Measurements from ENCODE around the gene GPC5.
"Not testable (repeated sequence)": the region's sequence is repeated elsewhere in the genome, so short reads cannot be mapped to it uniquely, and the experiment has no call there.

Gene GPC5

GRCh38 chr13:92886535-92887077 lies 1488.2 kb downstream of the GPC5 start:
- DNase-seq (ENCODE audit: low read depth): no peak

- no peak for DNase-seq (ENCODE audit: low read depth)
These were observed 1496.0 kb downstream of the GPC5 start for GRCh38 chr13:92894447-92894846.

- no peak for DNase-seq (ENCODE audit: low read depth)
These were observed 1498.4 kb downstream of the GPC5 start for GRCh38 chr13:92896842-92897241.

GRCh38 chr13:92898946-92899345 lies 1500.5 kb downstream of the GPC5 start:
- not testable (repeated sequence) for DNase-seq (ENCODE audit: low read depth)

- no peak for DNase-seq (ENCODE audit: low read depth)
These were observed 1502.0 kb downstream of the GPC5 start for GRCh38 chr13:92900446-92900845.

- DNase-seq (ENCODE audit: low read depth): no peak
These were observed 1503.3 kb downstream of the GPC5 start for GRCh38 chr13:92901739-92902138.

- DNase-seq (ENCODE audit: low read depth): no peak
These were observed 1514.2 kb downstream of the GPC5 start for GRCh38 chr13:92912629-92913028.

- DNase-seq (ENCODE audit: low read depth): no peak
These were observed 1515.4 kb downstream of the GPC5 start for GRCh38 chr13:92913840-92914239.

Data from EH (cell line).